ENCODE data around the gene IGF1. TPM values are rescaled to one million over a fixed set of nuclear protein-coding genes. Genes with fewer than 3 reads are reported as not detected.

Gene IGF1
- total RNA-seq, 1 donor from 2014 or later, result 3.4 TPM

GRCh38 chr12:102429211-102430154 is 50.9 kb downstream of the IGF1 start:
- Mint-ChIP-seq H3K4me1 (ENCODE audit: unreplicated experiment) (no peaks in the 10 kb centered on the region), H3K9me3 (ENCODE audit: unreplicated experiment) (no peaks in the 10 kb centered on the region), H3K27me3 (ENCODE audit: unreplicated experiment) (peaks cover 3% of the 10 kb centered on the region), H3K27ac (ENCODE audit: unreplicated experiment) (no peak overlapping the region), H3K4me3 (ENCODE audit: unreplicated experiment) (no peak overlapping the region), H3K36me3 (ENCODE audit: low read depth, unreplicated experiment) (no peaks in the 10 kb centered on the region)
- TF ChIP-seq CTCF (IDR thresholded peaks at IDR 0.05; ENCODE audit: unreplicated experiment), result no peak
- no peak for DNase-seq (ENCODE audit: low spot score)

- no peaks in the 10 kb centered on the region for H3K9me3 Mint-ChIP-seq (ENCODE audit: unreplicated experiment)
- no peak overlapping the region for H3K27ac Mint-ChIP-seq (ENCODE audit: unreplicated experiment)
- H3K36me3 Mint-ChIP-seq (ENCODE audit: low read depth, unreplicated experiment), result no peaks in the 10 kb centered on the region
- DNase-seq (ENCODE audit: low spot score), result no peak
- no peak overlapping the region for H3K4me3 Mint-ChIP-seq (ENCODE audit: unreplicated experiment)
- H3K4me1 Mint-ChIP-seq (ENCODE audit: unreplicated experiment), result no peaks in the 10 kb centered on the region
- H3K27me3 Mint-ChIP-seq (ENCODE audit: unreplicated experiment), result peaks cover 3% of the 10 kb centered on the region
- TF ChIP-seq CTCF (IDR thresholded peaks at IDR 0.05; ENCODE audit: unreplicated experiment), result no peak
These were observed 52.8 kb downstream of the IGF1 start for GRCh38 chr12:102427543-102427941.

- peaks cover 3% of the 10 kb centered on the region for H3K27me3 Mint-ChIP-seq (ENCODE audit: unreplicated experiment)
- H3K9me3 Mint-ChIP-seq (ENCODE audit: unreplicated experiment), result no peaks in the 10 kb centered on the region
- no peaks in the 10 kb centered on the region for H3K36me3 Mint-ChIP-seq (ENCODE audit: low read depth, unreplicated experiment)
- H3K4me3 Mint-ChIP-seq (ENCODE audit: unreplicated experiment), result no peak overlapping the region
- no peak overlapping the region for H3K27ac Mint-ChIP-seq (ENCODE audit: unreplicated experiment)
- DNase-seq (ENCODE audit: low spot score), result no peak
- no peaks in the 10 kb centered on the region for H3K4me1 Mint-ChIP-seq (ENCODE audit: unreplicated experiment)
- no peak for TF ChIP-seq CTCF (IDR thresholded peaks at IDR 0.05; ENCODE audit: unreplicated experiment)
These were observed 53.5 kb downstream of the IGF1 start for GRCh38 chr12:102426599-102427542.

GRCh38 chr12:102425109-102426039 is 55.0 kb downstream of the IGF1 start:
- no peak for DNase-seq (ENCODE audit: low spot score)
- TF ChIP-seq CTCF (IDR thresholded peaks at IDR 0.05; ENCODE audit: unreplicated experiment), result no peak
- Mint-ChIP-seq H3K4me1 (ENCODE audit: unreplicated experiment) (no peaks in the 10 kb centered on the region), H3K9me3 (ENCODE audit: unreplicated experiment) (no peaks in the 10 kb centered on the region), H3K36me3 (ENCODE audit: low read depth, unreplicated experiment) (no peaks in the 10 kb centered on the region), H3K4me3 (ENCODE audit: unreplicated experiment) (no peak overlapping the region), H3K27ac (ENCODE audit: unreplicated experiment) (no peak overlapping the region), H3K27me3 (ENCODE audit: unreplicated experiment) (peaks cover 3% of the 10 kb centered on the region)

Measured in endothelial cell (in vitro differentiated cells).